HepG2 (cell line): ENCODE results near the gene CES3. TPM values are rescaled to one million over a fixed set of nuclear protein-coding genes. Genes with fewer than 3 reads are reported as not detected.

Experiments used
- ATAC-seq: fragments of 200-7000 bp; cut with Tn5 transposase; 3 replicates; pipeline ENCODE4 v1.9.1; 2020; ENCODE audit warnings: mild to moderate bottlenecking, moderate library complexity
- BruUV-seq: library from RNA; stranded (reverse); fragments of 400-500 nt; replicated peaks from 2 replicates; lab custom pipeline; 2021; lab: Mats Ljungman, UMichigan
- CTCF ChIA-PET: fragments of 300-600 bp; formaldehyde crosslinking; extraction: SDS; loops from one replicate; lab custom pipeline; 2021; ENCODE audit warnings: low total read pairs, inconsistent platforms, low intra/inter-chr PET ratio; lab: Yijun Ruan, JAX
- POLR2A ChIA-PET: fragments of 350-600 bp; sonication (Branson Sonifier 250); formaldehyde crosslinking; loops from one replicate; lab custom pipeline; 2020; ENCODE audit warnings: antibody characterized with exemption, inconsistent platforms; lab: Yijun Ruan, JAX
- DNase-seq: peaks from one replicate; pipeline ENCODE4 v3.0.0-alpha.2; 2015; ENCODE audit warnings: low spot score
- FAIRE-seq: peaks from 3 replicates; lab custom pipeline; 2011; peaks lifted over from hg19 to GRCh38; lab: Jason Lieb, UNC
- H2AFZ ChIP-seq: one replicate; pipeline ENCODE4 v1.6.1; 2011; ENCODE audit warnings: low read length, inconsistent platforms
- H3K27ac ChIP-seq: fragments of 300-600 bp; 3 replicates; pipeline ENCODE4 v1.8.0; 2011; ENCODE audit warnings: mixed run types, mild to moderate bottlenecking, mixed read lengths, low read length, inconsistent platforms; ENCODE audit not compliant: insufficient read depth; ENCODE audit errors: extremely low read length
- H3K27me3 ChIP-seq, 2 experiments: fragments of 200-600 bp in 1 of 2; 2 replicates in 1 of 2; 3 replicates in 1 of 2; pipeline versions ENCODE4 v1.6.0 to v1.8.0; 2011; ENCODE audit warnings: low read length in 2 of 2, mild to moderate bottlenecking in 2 of 2, moderate library complexity in 2 of 2, inconsistent platforms in 1 of 2; ENCODE audit not compliant: insufficient read depth in 2 of 2, control insufficient read depth in 1 of 2
- H3K36me3 ChIP-seq, 2 experiments: fragments of 200-600 bp in 1 of 2; replicated peaks in 1 of 2; 2 replicates in 1 of 2; 3 replicates in 1 of 2; pipeline versions ENCODE4 v1.5.1 to v1.8.0; 2011; ENCODE audit warnings: low read length in 2 of 2, inconsistent platforms in 1 of 2; ENCODE audit not compliant: insufficient read depth in 2 of 2, control insufficient read depth in 1 of 2
- H3K4me1 ChIP-seq: 2 replicates; pipeline ENCODE4 v1.5.1; 2012; ENCODE audit warnings: low read length, inconsistent platforms; ENCODE audit not compliant: insufficient read depth
- H3K4me2 ChIP-seq: 2 replicates; pipeline ENCODE4 v1.6.0; 2011; ENCODE audit warnings: low read depth, low read length, inconsistent platforms
- H3K4me3 ChIP-seq, 3 experiments: fragments of 200-600 bp in 1 of 3; sonication (generic), shearing (Covaris generic) in 1 of 3; replicated peaks in 1 of 3; 2 replicates each; pipeline ENCODE4 v1.5.1; 2011 to 2016; ENCODE audit warnings: low read length in 3 of 3, inconsistent platforms in 2 of 3, low read depth in 2 of 3, mild to moderate bottlenecking in 2 of 3, control low read depth in 1 of 3, mixed read lengths in 1 of 3; ENCODE audit not compliant: insufficient read depth in 1 of 3
- H3K79me2 ChIP-seq: one replicate; pipeline ENCODE4 v1.6.1; 2011; ENCODE audit warnings: low read length, inconsistent platforms; ENCODE audit not compliant: insufficient read depth
- H3K9ac ChIP-seq: 2 replicates; pipeline ENCODE4 v1.6.0; 2011; ENCODE audit warnings: mild to moderate bottlenecking, low read depth, low read length, inconsistent platforms; ENCODE audit not compliant: insufficient read depth
- H3K9me3 ChIP-seq: 2 replicates; pipeline ENCODE4 v1.5.1; 2012; ENCODE audit warnings: mild to moderate bottlenecking, low read length
- H4K20me1 ChIP-seq: 2 replicates; pipeline ENCODE4 v1.6.0; 2011; ENCODE audit warnings: inconsistent platforms, mild to moderate bottlenecking, low read length, moderate library complexity; ENCODE audit not compliant: insufficient read depth
- GABPB1 ChIP-seq: IDR thresholded peaks from 2 replicates; pipeline ENCODE4 v1.6.1; 2016; ENCODE audit warnings: mild to moderate bottlenecking, missing genetic modification reagents, moderate library complexity, missing compliant biosample characterization
- GFI1 ChIP-seq: sonication (generic); formaldehyde crosslinking; IDR thresholded peaks from 2 replicates; pipeline ENCODE4 v1.5.0; 2020; ENCODE audit warnings: missing genetic modification reagents, mild to moderate bottlenecking, borderline replicate concordance
- MATR3 ChIP-seq: sonication (generic); formaldehyde crosslinking; IDR thresholded peaks from 2 replicates; pipeline ENCODE4 v1.4.0; 2020; ENCODE audit warnings: missing genetic modification reagents
- SCMH1 ChIP-seq: sonication (generic); formaldehyde crosslinking; IDR thresholded peaks from 2 replicates; pipeline ENCODE4 v1.9.0; 2021; ENCODE audit warnings: missing genetic modification reagents, mild to moderate bottlenecking, borderline replicate concordance
- SNAPC2 ChIP-seq: sonication (generic); formaldehyde crosslinking; IDR thresholded peaks from 2 replicates; pipeline ENCODE4 v1.8.1; 2022; ENCODE audit warnings: mild to moderate bottlenecking, missing genetic modification reagents
- ZC3H13 ChIP-seq: sonication (generic); formaldehyde crosslinking; IDR thresholded peaks from 2 replicates; pipeline ENCODE4 v1.8.1; 2023; ENCODE audit warnings: mild to moderate bottlenecking, missing genetic modification reagents, moderate library complexity
- ZNF549 ChIP-seq: sonication (generic); formaldehyde crosslinking; IDR thresholded peaks from 2 replicates; pipeline ENCODE4 v1.5.0; 2020; ENCODE audit warnings: missing genetic modification reagents
- ZNF878 ChIP-seq: sonication (generic); formaldehyde crosslinking; IDR thresholded peaks from 2 replicates; pipeline ENCODE4 v1.8.1; 2023; ENCODE audit warnings: mild to moderate bottlenecking, missing genetic modification reagents, moderate library complexity
- WGBS: methylation state at CpG from one replicate; pipeline ENCODE4 v1.1.6; 2017; ENCODE audit warnings: low lambda C conversion rate; 5-methylcytosine and 5-hydroxymethylcytosine counted together
- in situ Hi-C: cut with HindIII; loops from 2 replicates; pipeline ENCODE4 v1.10.0; 2017; ENCODE audit warnings: low pct_unique_long_range_greater_than_20kb; ENCODE audit not compliant: extremely low pct_ligation_motif_present
- intact Hi-C: fragments of 100-400 bp; cut with micrococcal nuclease; formaldehyde crosslinking; loops from one replicate; pipeline ENCODE4 v1.10.0; 2022; ENCODE audit not compliant: unreplicated experiment
- polyA plus RNA-seq, 8 experiments: library from polyadenylated mRNA; depleted of rRNA in 3 of 8; stranded (reverse) in 7 of 8; unstranded in 1 of 8; fragments of >200 nt; fragmentation: Illumina TruSeq in 4 of 8; extraction: Trizol in 4 of 8; gene quantifications; 2 replicates each; pipeline versions ENCODE4 v1.2.1 to v1.2.3, GENCODE V29; 2011 to 2016; ENCODE audit warnings: low read depth in 4 of 8, missing spikeins in 1 of 8, mixed read lengths in 1 of 8; ENCODE audit not compliant: insufficient read depth in 1 of 8
- total RNA-seq, 5 experiments: library from RNA; depleted of rRNA; stranded (reverse); fragments of >200 nt; fragmentation: Illumina TruSeq; extraction: Trizol; gene quantifications; 2 replicates each; pipeline ENCODE4 v1.2.3, GENCODE V29; 2016; ENCODE audit warnings: low read depth in 1 of 5

Gene CES3
- total and polyA plus RNA-seq, 2 of the 13 experiments (the other 11 are each of a cell fraction or from before 2014, with no cell fraction given): 6.6 to 17.4 TPM

DNA sequence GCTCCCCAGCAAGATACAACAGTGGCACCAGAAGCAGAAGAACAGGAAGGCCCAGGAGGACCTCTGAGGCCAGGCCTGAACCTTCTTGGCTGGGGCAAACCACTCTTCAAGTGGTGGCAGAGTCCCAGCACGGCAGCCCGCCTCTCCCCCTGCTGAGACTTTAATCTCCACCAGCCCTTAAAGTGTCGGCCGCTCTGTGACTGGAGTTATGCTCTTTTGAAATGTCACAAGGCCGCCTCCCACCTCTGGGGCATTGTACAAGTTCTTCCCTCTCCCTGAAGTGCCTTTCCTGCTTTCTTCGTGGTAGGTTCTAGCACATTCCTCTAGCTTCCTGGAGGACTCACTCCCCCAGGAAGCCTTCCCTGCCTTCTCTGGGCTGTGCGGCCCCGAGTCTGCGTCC lies 11.9 kb downstream of the CES3 start:
- TF ChIP-seq MATR3: no peak
- no peak for TF ChIP-seq GFI1
- TF ChIP-seq GABPB1 (CRISPR knock-in tag): no peak
- no peak for TF ChIP-seq ZNF878 (CRISPR knock-in tag)
- TF ChIP-seq ZNF549 (CRISPR knock-in tag): no peak
- H3K4me3 ChIP-seq: no peak overlapping the region
- intact Hi-C loops: loop anchor here (5.0 kb wide), 1 partner anchor 1764 kb away; the partner anchor contains the start of gene CDH1
- no peak for FAIRE-seq
- peaks cover 0 to 4% of the 10 kb centered on the region in 2 experiments; a peak in 1 of 5 replicates for H3K27me3 ChIP-seq
- in situ Hi-C loops: no loop called here
- 51% methylated on average over 9 of the region's 9 CpGs for WGBS
- H3K36me3 ChIP-seq: no peaks in the 10 kb centered on the region
- no peaks in the 10 kb centered on the region for H3K9me3 ChIP-seq
- ATAC-seq: no peak
- ChIA-PET CTCF (no interaction called here), POLR2A (no interaction called here)
- no peaks in the 10 kb centered on the region for H4K20me1 ChIP-seq
- H3K9ac ChIP-seq: no peak overlapping the region
- H3K79me2 ChIP-seq: no peaks in the 10 kb centered on the region
- no peak overlapping the region for H2AFZ ChIP-seq
- DNase-seq: no peak
- H3K4me1 ChIP-seq: peaks cover 44% of the 10 kb centered on the region
- BruUV-seq: no TSS peak
- no peak overlapping the region for H3K4me2 ChIP-seq
- H3K27ac ChIP-seq: no peak overlapping the region

DNA sequence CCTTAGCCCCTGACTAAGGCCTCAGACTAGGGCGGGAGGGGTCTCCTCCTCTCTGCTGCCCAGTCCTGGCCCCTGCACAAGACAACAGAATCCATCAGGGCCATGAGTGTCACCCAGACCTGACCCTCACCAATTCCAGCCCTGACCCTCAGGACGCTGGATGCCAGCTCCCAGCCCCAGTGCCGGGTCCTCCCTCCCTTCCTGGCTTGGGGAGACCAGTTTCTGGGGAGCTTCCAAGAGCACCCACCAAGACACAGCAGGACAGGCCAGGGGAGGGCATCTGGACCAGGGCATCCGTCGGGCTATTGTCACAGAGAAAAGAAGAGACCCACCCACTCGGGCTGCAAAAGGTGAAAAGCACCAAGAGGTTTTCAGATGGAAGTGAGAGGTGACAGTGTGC lies 12.7 kb downstream of the CES3 start:
- WGBS: 67% methylated on average over 5 of the region's 6 CpGs
- in situ Hi-C loops (no loop called here), intact Hi-C loops (loop anchor here (5.0 kb wide), 1 partner anchor 1764 kb away; the partner anchor contains the start of gene CDH1)
- H3K79me2 ChIP-seq: no peaks in the 10 kb centered on the region
- no peak overlapping the region for H3K27ac ChIP-seq
- no peak for FAIRE-seq
- POLR2A ChIA-PET: interaction anchor here (1.3 kb wide), 1 partner anchor 253 kb away, joined by 3 read pairs; no protein-coding TSS in a partner anchor
- peaks cover 0 to 4% of the 10 kb centered on the region in 2 experiments; a peak in 2 of 5 replicates for H3K27me3 ChIP-seq
- H3K4me1 ChIP-seq: peaks cover 51% of the 10 kb centered on the region
- no peak for ATAC-seq
- H2AFZ ChIP-seq: no peak overlapping the region
- no peak overlapping the region for H3K4me2 ChIP-seq
- CTCF ChIA-PET: interaction anchor here (1.5 kb wide), 1 partner anchor 20 kb away, joined by 4 read pairs; no protein-coding TSS in a partner anchor
- H3K36me3 ChIP-seq: no peaks in the 10 kb centered on the region
- no peaks in the 10 kb centered on the region for H4K20me1 ChIP-seq
- DNase-seq: no peak
- no peaks in the 10 kb centered on the region for H3K9me3 ChIP-seq
- no TSS peak for BruUV-seq
- no peak overlapping the region for H3K9ac ChIP-seq
- no peak overlapping the region for H3K4me3 ChIP-seq
- 0 out of 2 replicates have a peak, but pooled peaks have one; percentile 15 for TF ChIP-seq ZC3H13
- TF ChIP-seq SCMH1 (CRISPR knock-in tag): no peak
- TF ChIP-seq SNAPC2 (CRISPR knock-in tag): no peak
